K562 (cell line): ENCODE data around the gene IQCC. TPM values are rescaled to one million over a fixed set of nuclear protein-coding genes. Genes with fewer than 3 reads are reported as not detected.

Source experiments
- ARID4B ChIP-seq: sonication (generic); formaldehyde crosslinking; IDR thresholded peaks from 2 replicates; pipeline ENCODE4 v1.8.0; 2022; ENCODE audit warnings: mild to moderate bottlenecking, missing genetic modification reagents
- ATF1 ChIP-seq, 2 experiments: fragments of 450-650 bp in 1 of 2; IDR thresholded peaks; 2 replicates each; pipeline ENCODE4 v1.6.1; 2016; ENCODE audit warnings: missing compliant biosample characterization in 1 of 2, missing genetic modification characterization in 1 of 2
- BRD4 ChIP-seq: fragments of 200-600 bp; sonication (generic); IDR thresholded peaks from 2 replicates; pipeline ENCODE4 v1.6.1; 2017; ENCODE audit warnings: inconsistent platforms
- CCAR2 ChIP-seq: fragments of 200-400 bp; formaldehyde crosslinking; IDR thresholded peaks from 2 replicates; pipeline ENCODE4 v1.6.1; 2017; ENCODE audit warnings: mild to moderate bottlenecking, low read depth, low read length
- ELF4 ChIP-seq: fragments of 450-650 bp; formaldehyde crosslinking; IDR thresholded peaks from 2 replicates; pipeline ENCODE4 v1.4.0; 2022; ENCODE audit warnings: missing genetic modification characterization
- FOXJ3 ChIP-seq: sonication (generic); formaldehyde crosslinking; IDR thresholded peaks from 2 replicates; pipeline ENCODE4 v1.4.0; 2020; ENCODE audit warnings: mild to moderate bottlenecking, missing genetic modification reagents
- KLF1 ChIP-seq: fragments of 450-650 bp; IDR thresholded peaks from 2 replicates; pipeline ENCODE4 v1.6.1; 2016; ENCODE audit warnings: missing genetic modification characterization, missing compliant biosample characterization
- MXI1 ChIP-seq: IDR thresholded peaks from 2 replicates; pipeline ENCODE4 v1.6.1; 2011; ENCODE audit warnings: low read depth, mild to moderate bottlenecking, improper control_type of control experiment, low read length
- NR2C1 ChIP-seq, 2 experiments: fragments of 450-650 bp; IDR thresholded peaks; 2 replicates each; pipeline ENCODE4 v1.6.1; 2017; ENCODE audit warnings: mild to moderate bottlenecking in 2 of 2, antibody characterized with exemption in 1 of 2, inconsistent platforms in 1 of 2, missing compliant biosample characterization in 1 of 2, missing genetic modification characterization in 1 of 2
- PCBP2 ChIP-seq: fragments of 200-400 bp; formaldehyde crosslinking; IDR thresholded peaks from 2 replicates; pipeline ENCODE4 v1.6.1; 2018; ENCODE audit warnings: low read length, low read depth, mild to moderate bottlenecking, moderate library complexity; ENCODE audit not compliant: poor library complexity, severe bottlenecking
- RBM15 ChIP-seq: fragments of 200-400 bp; formaldehyde crosslinking; IDR thresholded peaks from 2 replicates; pipeline ENCODE4 v1.6.1; 2018; ENCODE audit warnings: mild to moderate bottlenecking, low read length, moderate library complexity; ENCODE audit not compliant: insufficient read depth
- SMAD3 ChIP-seq: fragments of 450-650 bp; formaldehyde crosslinking; conservative IDR thresholded peaks from 2 replicates; pipeline ENCODE4 v1.4.0; 2020; ENCODE audit warnings: mild to moderate bottlenecking
- SRSF9 ChIP-seq: fragments of 200-400 bp; formaldehyde crosslinking; IDR thresholded peaks from 2 replicates; pipeline ENCODE4 v1.6.1; 2017; ENCODE audit warnings: low read depth, low read length, borderline replicate concordance
- TSHZ1 ChIP-seq: fragments of 250-450 bp; sonication (Bioruptor Pico); IDR thresholded peaks from 2 replicates; pipeline ENCODE4 v1.4.0; 2020; ENCODE audit warnings: mild to moderate bottlenecking, moderate library complexity
- ZNF384 ChIP-seq: IDR thresholded peaks from 2 replicates; pipeline ENCODE4 v1.6.1; 2012; ENCODE audit warnings: low read depth, low read length, improper control_type of control experiment
- polyA plus RNA-seq, 8 experiments: library from polyadenylated mRNA; depleted of rRNA in 4 of 8; stranded (reverse) in 5 of 8; unstranded in 3 of 8; fragments of >200 nt; fragmentation: Nextera tagmentation in 2 of 8; fragmentation: Illumina TruSeq in 1 of 8; extraction: Ambion mirVana in 2 of 8; extraction: Trizol in 1 of 8; gene quantifications; 2 replicates each; pipeline versions ENCODE4 v1.2.1 to v1.2.3, GENCODE V29; 2011 to 2014; ENCODE audit warnings: inconsistent platforms in 1 of 8, missing spikeins in 1 of 8
- total RNA-seq, 7 experiments: library from RNA; depleted of rRNA in 6 of 7; stranded (reverse); fragments of >200 nt in 6 of 7; fragmentation: Illumina TruSeq in 2 of 7; extraction: Trizol in 2 of 7; gene quantifications; 2 replicates each; pipeline versions ENCODE4 v1.2.1 to v1.2.3, GENCODE V29; 2011 to 2021; ENCODE audit warnings: low replicate concordance in 1 of 7
- TF ChIP-seq, protein P1 (sequence below): fragments of 250-450 bp; sonication (Bioruptor Pico); IDR thresholded peaks from 2 replicates; pipeline ENCODE4 v1.5.0; 2021
- TF ChIP-seq, protein P2 (sequence below): sonication (generic); formaldehyde crosslinking; IDR thresholded peaks from 2 replicates; pipeline ENCODE4 v1.8.1; 2022; ENCODE audit warnings: missing genetic modification reagents

IQCC gene
- total and polyA plus RNA-seq, 9 of the 15 experiments (the other 6 are each of a cell fraction or from before 2014, with no cell fraction given): 8.1 to 16.5 (median 10.7) TPM

DNA sequence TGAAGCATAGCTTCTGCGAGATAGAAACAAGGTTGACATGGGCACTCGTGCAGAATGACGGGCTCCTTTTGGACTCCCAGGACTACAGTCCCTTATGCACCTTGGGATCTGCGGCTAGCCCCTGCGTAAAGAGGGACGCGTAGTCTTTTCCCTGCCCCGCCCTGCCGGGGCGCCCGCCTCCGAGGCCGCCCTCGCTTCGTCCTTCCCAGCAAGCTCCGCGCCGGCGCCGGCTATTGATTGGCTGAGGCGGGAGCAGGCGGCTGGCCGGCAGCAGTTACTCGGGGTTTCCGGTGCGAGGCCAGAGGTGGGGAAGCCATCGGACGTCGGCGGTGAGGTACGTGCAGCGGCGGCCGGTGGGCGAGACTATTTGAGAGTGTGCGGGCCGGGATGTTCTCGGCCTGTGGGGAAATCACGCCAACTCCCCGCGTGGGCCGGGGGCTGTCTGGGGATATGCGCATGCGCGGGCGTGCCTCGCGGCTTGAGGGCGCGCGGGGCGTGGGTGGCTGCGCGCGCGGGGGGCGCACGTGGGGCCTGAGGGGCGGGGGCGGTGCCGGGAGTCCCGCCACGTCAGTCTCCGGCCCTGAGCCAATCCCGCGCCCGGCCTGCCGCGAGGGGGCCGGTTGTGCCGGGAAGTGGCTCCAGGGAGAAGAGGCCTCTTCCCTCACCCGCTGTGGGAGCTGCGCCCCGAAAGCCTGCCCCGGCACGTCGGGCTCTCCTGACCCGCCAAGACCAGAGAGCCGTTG, 25.9 kb upstream of the IQCC start, which contains the start of gene TXLNA (continued):
- no peak for TF ChIP-seq RBM15
- TF ChIP-seq, protein P1, sequence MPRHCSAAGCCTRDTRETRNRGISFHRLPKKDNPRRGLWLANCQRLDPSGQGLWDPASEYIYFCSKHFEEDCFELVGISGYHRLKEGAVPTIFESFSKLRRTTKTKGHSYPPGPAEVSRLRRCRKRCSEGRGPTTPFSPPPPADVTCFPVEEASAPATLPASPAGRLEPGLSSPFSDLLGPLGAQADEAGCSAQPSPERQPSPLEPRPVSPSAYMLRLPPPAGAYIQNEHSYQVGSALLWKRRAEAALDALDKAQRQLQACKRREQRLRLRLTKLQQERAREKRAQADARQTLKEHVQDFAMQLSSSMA: 0 out of 2 replicates have a peak, but pooled peaks have one; percentile 13
- no peak for TF ChIP-seq FOXJ3 (CRISPR knock-in tag)
- TF ChIP-seq SMAD3: no peak
- TF ChIP-seq, protein P2, sequence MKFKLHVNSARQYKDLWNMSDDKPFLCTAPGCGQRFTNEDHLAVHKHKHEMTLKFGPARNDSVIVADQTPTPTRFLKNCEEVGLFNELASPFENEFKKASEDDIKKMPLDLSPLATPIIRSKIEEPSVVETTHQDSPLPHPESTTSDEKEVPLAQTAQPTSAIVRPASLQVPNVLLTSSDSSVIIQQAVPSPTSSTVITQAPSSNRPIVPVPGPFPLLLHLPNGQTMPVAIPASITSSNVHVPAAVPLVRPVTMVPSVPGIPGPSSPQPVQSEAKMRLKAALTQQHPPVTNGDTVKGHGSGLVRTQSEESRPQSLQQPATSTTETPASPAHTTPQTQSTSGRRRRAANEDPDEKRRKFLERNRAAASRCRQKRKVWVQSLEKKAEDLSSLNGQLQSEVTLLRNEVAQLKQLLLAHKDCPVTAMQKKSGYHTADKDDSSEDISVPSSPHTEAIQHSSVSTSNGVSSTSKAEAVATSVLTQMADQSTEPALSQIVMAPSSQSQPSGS: no peak
- TF ChIP-seq ELF4 (CRISPR knock-in tag): peak; percentile 59; the same call in 1 of the 2 replicates
- TF ChIP-seq SRSF9: no peak
- TF ChIP-seq TSHZ1: no peak
- TF ChIP-seq CCAR2: no peak
- TF ChIP-seq PCBP2: no peak
- TF ChIP-seq ZNF384: no peak
- peak; percentile 48; the same call in 1 of the 2 replicates for TF ChIP-seq ARID4B (CRISPR knock-in tag)
- peak; percentile 49 for TF ChIP-seq MXI1
- peak; percentile 91 for TF ChIP-seq KLF1
- peak; percentile 26; the same call in 1 of the 2 replicates for TF ChIP-seq NR2C1 (IDR thresholded peaks at IDR 0.05)
- peak; percentile 65; the same call in 1 of the 2 replicates for TF ChIP-seq NR2C1 (tag; IDR thresholded peaks at IDR 0.05)
- peak; percentile 83 for TF ChIP-seq BRD4
- TF ChIP-seq ATF1 (CRISPR knock-in tag; IDR thresholded peaks at IDR 0.05): no peak
- TF ChIP-seq ATF1 (tag; IDR thresholded peaks at IDR 0.05): peak; percentile 92
